ENCODE data around the gene FBXL17. TPM values are rescaled to one million over a fixed set of nuclear protein-coding genes. Genes with fewer than 3 reads are reported as not detected.

Gene FBXL17
- total RNA-seq, 1 experiment from 2014 or later, result 5.3 TPM

DNA sequence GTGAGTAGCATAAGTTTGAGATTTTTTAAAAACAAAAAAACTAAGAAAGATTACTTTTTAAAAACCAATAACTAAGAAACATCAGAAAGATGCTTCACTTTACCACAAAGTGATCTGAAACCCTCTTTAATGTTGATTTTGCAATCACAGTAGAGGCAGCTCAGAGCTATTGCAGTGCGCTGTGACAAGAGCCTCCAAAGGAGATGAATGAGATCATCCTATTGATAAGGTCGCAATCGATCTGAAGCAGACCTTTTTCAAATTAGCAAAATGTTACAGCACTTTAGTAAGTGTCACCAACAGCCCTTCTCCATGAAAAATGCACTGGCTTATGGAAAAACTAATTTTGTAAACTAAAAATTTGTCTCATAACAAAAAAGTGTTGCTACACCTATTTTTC, 426.6 kb downstream of the FBXL17 start:
- Histone ChIP-seq H3K23me2 (ENCODE audit: insufficient read length, low read depth, low read length, poor library complexity, severe bottlenecking) (no peaks in the 10 kb centered on the region), H3K4ac (ENCODE audit: low read depth, low read length) (no peak overlapping the region), H4K8ac (replicated peaks; ENCODE audit: insufficient read length, low read depth, low read length) (no peak overlapping the region), H3K4me2 (ENCODE audit: insufficient read depth, insufficient read length, low read length) (no peak overlapping the region), H3K4me1 (ENCODE audit: insufficient read depth, low read length) (no peaks in the 10 kb centered on the region), H4K91ac (ENCODE audit: insufficient read length, low read depth, low read length) (no peak overlapping the region), H3K79me1 (ENCODE audit: insufficient read depth, low read depth, low read length, poor library complexity, severe bottlenecking) (no peaks in the 10 kb centered on the region), H3K23ac (ENCODE audit: insufficient read length, low read depth, low read length) (no peak overlapping the region), H2AFZ (ENCODE audit: low read length) (no peak overlapping the region), H3K27ac (ENCODE audit: insufficient read length, low read depth, low read length) (no peak overlapping the region), H2AK5ac (ENCODE audit: insufficient read length, low read length) (no peak overlapping the region), H2BK20ac (ENCODE audit: low read depth, low read length, poor library complexity, severe bottlenecking) (no peak overlapping the region), H3K27me3 (ENCODE audit: insufficient read depth, low read length) (no peaks in the 10 kb centered on the region), H3K56ac (ENCODE audit: insufficient read length, low read depth, low read length) (no peak overlapping the region), H2BK15ac (ENCODE audit: low read depth, low read length) (no peak overlapping the region), H2BK12ac (ENCODE audit: insufficient read length, low read depth, low read length) (no peak overlapping the region), H4K5ac (ENCODE audit: insufficient read length, low read depth, low read length) (no peak overlapping the region), H4K20me1 (ENCODE audit: control insufficient read depth, insufficient read depth, insufficient read length) (no peaks in the 10 kb centered on the region), H3K18ac (ENCODE audit: insufficient read length, low read depth, low read length) (no peak overlapping the region), H3K9ac (ENCODE audit: extremely low read depth, insufficient read length, low read length) (no peak overlapping the region), H3K14ac (ENCODE audit: insufficient read depth, low read length) (no peak overlapping the region), H3T11ph (ENCODE audit: low read length) (no peak overlapping the region), H2BK120ac (ENCODE audit: low read depth, low read length, poor library complexity, severe bottlenecking) (no peak overlapping the region), H2BK5ac (ENCODE audit: insufficient read length, low read length) (no peak overlapping the region), H3K9me3 (ENCODE audit: control insufficient read depth, low read depth, low read length) (no peaks in the 10 kb centered on the region), H3K79me2 (ENCODE audit: insufficient read depth, low read length) (no peaks in the 10 kb centered on the region)
- Mint-ChIP-seq H3K4me1 (peaks cover 4 to 11% of the 10 kb centered on the region in 2 experiments), H3K27ac (no peak overlapping the region), H3K27me3 (ENCODE audit: low read depth) (no peaks in the 10 kb centered on the region), H3K4me3 (no peak overlapping the region), H3K36me3 (ENCODE audit: insufficient read depth in 1 of 3, low read depth in 3 of 3) (no peaks in the 10 kb centered on the region), H3K9me3 (no peaks in the 10 kb centered on the region)
- TF ChIP-seq, protein P1, sequence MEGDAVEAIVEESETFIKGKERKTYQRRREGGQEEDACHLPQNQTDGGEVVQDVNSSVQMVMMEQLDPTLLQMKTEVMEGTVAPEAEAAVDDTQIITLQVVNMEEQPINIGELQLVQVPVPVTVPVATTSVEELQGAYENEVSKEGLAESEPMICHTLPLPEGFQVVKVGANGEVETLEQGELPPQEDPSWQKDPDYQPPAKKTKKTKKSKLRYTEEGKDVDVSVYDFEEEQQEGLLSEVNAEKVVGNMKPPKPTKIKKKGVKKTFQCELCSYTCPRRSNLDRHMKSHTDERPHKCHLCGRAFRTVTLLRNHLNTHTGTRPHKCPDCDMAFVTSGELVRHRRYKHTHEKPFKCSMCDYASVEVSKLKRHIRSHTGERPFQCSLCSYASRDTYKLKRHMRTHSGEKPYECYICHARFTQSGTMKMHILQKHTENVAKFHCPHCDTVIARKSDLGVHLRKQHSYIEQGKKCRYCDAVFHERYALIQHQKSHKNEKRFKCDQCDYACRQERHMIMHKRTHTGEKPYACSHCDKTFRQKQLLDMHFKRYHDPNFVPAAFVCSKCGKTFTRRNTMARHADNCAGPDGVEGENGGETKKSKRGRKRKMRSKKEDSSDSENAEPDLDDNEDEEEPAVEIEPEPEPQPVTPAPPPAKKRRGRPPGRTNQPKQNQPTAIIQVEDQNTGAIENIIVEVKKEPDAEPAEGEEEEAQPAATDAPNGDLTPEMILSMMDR (conservative IDR thresholded peaks at IDR 0.05), result no peak
- WGBS (ENCODE audit: extremely low coverage, insufficient read length, low lambda C conversion rate), result no CpG with 5 or more reads among the region's 3 CpGs
- no peak for DNase-seq
